Subcutaneous adipose tissue (tissue), 4 donors: ENCODE data around the gene CABLES1. TPM values are rescaled to one million over a fixed set of nuclear protein-coding genes. Genes with fewer than 3 reads are reported as not detected.

ENCODE experiments used
- CTCF ChIP-seq: fragments of 450-650 bp; IDR thresholded peaks from one replicate; pipeline ENCODE4 v1.5.1; 2016; ENCODE audit warnings: low read depth, mild to moderate bottlenecking, control low read depth, antibody characterized with exemption, moderate library complexity
- total RNA-seq, 4 donors: library from RNA; depleted of rRNA; stranded (reverse); fragments of >200 nt; gene quantifications; one replicate each; pipeline ENCODE4 v1.1.0, GENCODE V29; 2016

The CABLES1 gene
- total RNA-seq, 4 donors from 2014 or later: 22.5 to 50.7 (median 46.4) TPM

GRCh38 chr18:23189099-23189498 is 53.8 kb downstream of the CABLES1 start:
- no peak for TF ChIP-seq CTCF

- TF ChIP-seq CTCF: no peak
Measured at GRCh38 chr18:23189768-23190661, 54.7 kb downstream of the CABLES1 start.

GRCh38 chr18:23191232-23191631 is 55.9 kb downstream of the CABLES1 start:
- TF ChIP-seq CTCF: no peak

- no peak for TF ChIP-seq CTCF
Measured at GRCh38 chr18:23193742-23194141, 58.5 kb downstream of the CABLES1 start.

- TF ChIP-seq CTCF: no peak
Measured at GRCh38 chr18:23194155-23194996, 59.1 kb downstream of the CABLES1 start.

GRCh38 chr18:23194997-23195957 is 60.0 kb downstream of the CABLES1 start:
- no peak for TF ChIP-seq CTCF
